IMR-90 (cell line): ENCODE data around the gene MPRIP. TPM values are rescaled to one million over a fixed set of nuclear protein-coding genes. Genes with fewer than 3 reads are reported as not detected.

Experiments
- ATAC-seq: fragments of 200-7000 bp; cut with Tn5 transposase; 2 replicates; pipeline ENCODE4 v1.9.1; 2020; ENCODE audit warnings: low read depth, mild to moderate bottlenecking, moderate library complexity
- BruUV-seq: library from RNA; stranded (reverse); fragments of 400-500 nt; replicated peaks from 2 replicates; lab custom pipeline; 2021; lab: Mats Ljungman, UMichigan
- CTCF ChIA-PET: fragments of 300-600 bp; formaldehyde crosslinking; extraction: SDS; loops from one replicate; lab custom pipeline; 2021; ENCODE audit warnings: antibody characterized with exemption; lab: Yijun Ruan, JAX
- POLR2A ChIA-PET: fragments of 300-600 bp; sonication (Branson Sonifier 250); formaldehyde crosslinking; loops from one replicate; lab custom pipeline; 2022; ENCODE audit warnings: antibody characterized with exemption; ENCODE audit not compliant: unreplicated experiment; lab: Charles Lee
- DNase-seq: peaks from one replicate; pipeline ENCODE4 v3.0.0; 2013
- H2AFZ ChIP-seq: replicated peaks from 2 replicates; pipeline ENCODE3; 2013; ENCODE audit warnings: low read length, mild to moderate bottlenecking; ENCODE audit not compliant: poor library complexity
- H2AK5ac ChIP-seq: 2 replicates; pipeline ENCODE4 v1.6.1; 2013; ENCODE audit warnings: low read depth, low read length, inconsistent platforms
- H2AK9ac ChIP-seq: replicated peaks from 2 replicates; pipeline ENCODE3; 2013; ENCODE audit warnings: mild to moderate bottlenecking, low read depth, low read length, moderate library complexity; ENCODE audit not compliant: poor library complexity
- H2BK120ac ChIP-seq: 2 replicates; pipeline ENCODE4 v1.6.1; 2013; ENCODE audit warnings: low read depth, low read length, inconsistent platforms
- H2BK15ac ChIP-seq: 3 replicates; pipeline ENCODE4 v1.6.1; 2013; ENCODE audit warnings: low read depth, low read length, inconsistent platforms
- H2BK20ac ChIP-seq: 2 replicates; pipeline ENCODE4 v1.6.1; 2013; ENCODE audit warnings: low read depth, mild to moderate bottlenecking, inconsistent platforms, low read length, moderate library complexity
- H2BK5ac ChIP-seq: 2 replicates; pipeline ENCODE4 v1.6.1; 2013; ENCODE audit warnings: mild to moderate bottlenecking, low read depth, low read length, inconsistent platforms; ENCODE audit not compliant: poor library complexity, severe bottlenecking
- H3K14ac ChIP-seq: replicated peaks from 2 replicates; pipeline ENCODE4 v1.6.1; 2013; ENCODE audit warnings: low read depth, low read length, inconsistent platforms
- H3K18ac ChIP-seq: 2 replicates; pipeline ENCODE4 v1.6.1; 2013; ENCODE audit warnings: low read depth, low read length, control low read depth
- H3K23ac ChIP-seq: 2 replicates; pipeline ENCODE4 v1.6.1; 2013; ENCODE audit warnings: low read depth, low read length, inconsistent platforms
- H3K27ac ChIP-seq: 2 replicates; pipeline ENCODE4 v1.5.1; 2013; ENCODE audit warnings: mild to moderate bottlenecking, control low read depth, low read length; ENCODE audit not compliant: insufficient read depth
- H3K27me3 ChIP-seq: 2 replicates; pipeline ENCODE4 v1.6.1; 2013; ENCODE audit warnings: low read length; ENCODE audit not compliant: control insufficient read depth, insufficient read depth
- H3K36me3 ChIP-seq: 2 replicates; pipeline ENCODE4 v1.6.1; 2013; ENCODE audit warnings: low read length, mixed read lengths; ENCODE audit not compliant: control insufficient read depth, insufficient read depth
- H3K4ac ChIP-seq: 2 replicates; pipeline ENCODE4 v1.6.1; 2013; ENCODE audit warnings: low read depth, low read length, inconsistent platforms
- H3K4me1 ChIP-seq: 2 replicates; pipeline ENCODE4 v1.6.1; 2013; ENCODE audit warnings: low read length, mixed read lengths; ENCODE audit not compliant: control insufficient read depth, insufficient read depth
- H3K4me2 ChIP-seq: 2 replicates; pipeline ENCODE4 v1.6.1; 2013; ENCODE audit warnings: low read depth, mild to moderate bottlenecking, control low read depth, low read length, moderate library complexity
- H3K4me3 ChIP-seq: 2 replicates; pipeline ENCODE4 v1.5.1; 2013; ENCODE audit warnings: low read depth, mild to moderate bottlenecking, control low read depth, low read length, moderate library complexity; ENCODE audit not compliant: insufficient read depth
- H3K56ac ChIP-seq: 2 replicates; pipeline ENCODE4 v1.6.1; 2013; ENCODE audit warnings: low read length, inconsistent platforms; ENCODE audit not compliant: insufficient read depth; ENCODE audit errors: extremely low read depth
- H3K79me1 ChIP-seq, 2 experiments: 2 replicates each; pipeline ENCODE4 v1.6.1; 2013; ENCODE audit warnings: low read length in 2 of 2, inconsistent platforms in 1 of 2, low read depth in 1 of 2
- H3K9ac ChIP-seq: 2 replicates; pipeline ENCODE4 v1.6.1; 2013; ENCODE audit warnings: low read depth, low read length, control low read depth
- H3K9me1 ChIP-seq: 2 replicates; pipeline ENCODE4 v1.6.1; 2013; ENCODE audit warnings: low read length, inconsistent platforms; ENCODE audit not compliant: insufficient read depth
- H3K9me3 ChIP-seq: 2 replicates; pipeline ENCODE4 v1.6.1; 2013; ENCODE audit warnings: low read length; ENCODE audit not compliant: control insufficient read depth, insufficient read depth
- H4K20me1 ChIP-seq: 2 replicates; pipeline ENCODE4 v1.6.1; 2013; ENCODE audit warnings: low read length, inconsistent platforms; ENCODE audit not compliant: insufficient read depth
- H4K5ac ChIP-seq: 2 replicates; pipeline ENCODE4 v1.6.1; 2013; ENCODE audit warnings: mild to moderate bottlenecking, low read depth, low read length, control low read depth
- H4K8ac ChIP-seq, 2 experiments: 2 replicates each; pipeline ENCODE4 v1.6.1; 2013; ENCODE audit warnings: low read depth in 2 of 2, low read length in 2 of 2, control low read depth in 1 of 2, inconsistent platforms in 1 of 2
- H4K91ac ChIP-seq: 2 replicates; pipeline ENCODE4 v1.6.1; 2013; ENCODE audit warnings: low read depth, low read length, inconsistent platforms; ENCODE audit not compliant: insufficient read depth
- BHLHE40 ChIP-seq: fragments of 150-350 bp; IDR thresholded peaks from 2 replicates; pipeline ENCODE4 v1.6.1; 2016; ENCODE audit warnings: mild to moderate bottlenecking, low read depth, low read length
- CEBPB ChIP-seq: IDR thresholded peaks from 2 replicates; pipeline ENCODE4 v1.6.1; 2012; ENCODE audit warnings: low read depth, low read length, improper control_type of control experiment
- CHD1 ChIP-seq: IDR thresholded peaks from 2 replicates; pipeline ENCODE4 v1.6.1; 2012; ENCODE audit warnings: low read depth, low read length, improper control_type of control experiment
- CTCF ChIP-seq: conservative IDR thresholded peaks from 2 replicates; pipeline ENCODE4 v1.5.1; 2012; ENCODE audit warnings: mild to moderate bottlenecking, low read depth, low read length, improper control_type of control experiment
- ELK1 ChIP-seq: fragments of 150-350 bp; IDR thresholded peaks from 2 replicates; pipeline ENCODE4 v1.6.1; 2016; ENCODE audit warnings: low read depth, mild to moderate bottlenecking, low read length, moderate library complexity, borderline replicate concordance
- FOS ChIP-seq: fragments of 150-350 bp; IDR thresholded peaks from 2 replicates; pipeline ENCODE4 v1.6.1; 2016; ENCODE audit warnings: low read depth, low read length
- MAFK ChIP-seq: IDR thresholded peaks from 2 replicates; pipeline ENCODE4 v1.6.1; 2012; ENCODE audit warnings: low read depth, low read length, improper control_type of control experiment
- MAZ ChIP-seq: IDR thresholded peaks from 2 replicates; pipeline ENCODE4 v1.6.1; 2012; ENCODE audit warnings: low read depth, mild to moderate bottlenecking, low read length, improper control_type of control experiment, moderate library complexity, borderline replicate concordance
- MXI1 ChIP-seq: IDR thresholded peaks from 2 replicates; pipeline ENCODE4 v1.6.1; 2012; ENCODE audit warnings: low read depth, mild to moderate bottlenecking, low read length, moderate library complexity, borderline replicate concordance
- NFE2L2 ChIP-seq: fragments of 150-350 bp; IDR thresholded peaks from 2 replicates; pipeline ENCODE4 v1.6.1; 2016; ENCODE audit warnings: low read depth, mild to moderate bottlenecking, low read length
- POLR2A ChIP-seq: IDR thresholded peaks from 2 replicates; pipeline ENCODE4 v1.6.1; 2012; ENCODE audit warnings: mild to moderate bottlenecking, low read depth, low read length
- RAD21 ChIP-seq: IDR thresholded peaks from 2 replicates; pipeline ENCODE4 v1.6.1; 2012; ENCODE audit warnings: low read length, improper control_type of control experiment
- RCOR1 ChIP-seq: IDR thresholded peaks from 2 replicates; pipeline ENCODE4 v1.6.1; 2012; ENCODE audit warnings: mild to moderate bottlenecking, low read length, improper control_type of control experiment; ENCODE audit not compliant: insufficient replicate concordance
- RFX5 ChIP-seq: IDR thresholded peaks from 2 replicates; pipeline ENCODE4 v1.8.0; 2012; ENCODE audit warnings: low read depth, mild to moderate bottlenecking, low read length, moderate library complexity
- SMC3 ChIP-seq: fragments of 150-350 bp; IDR thresholded peaks from 2 replicates; pipeline ENCODE4 v1.6.1; 2016; ENCODE audit warnings: low read depth, mild to moderate bottlenecking, antibody characterized with exemption, low read length, moderate library complexity
- USF2 ChIP-seq: fragments of 150-350 bp; IDR thresholded peaks from 2 replicates; pipeline ENCODE4 v1.6.1; 2017; ENCODE audit warnings: mild to moderate bottlenecking, antibody characterized with exemption, low read length, low read depth
- WGBS, 2 experiments: methylation state at CpG; one replicate each; pipeline versions ENCODE4 v1.1.5 to v1.1.7; 2013; ENCODE audit warnings: missing lambda C conversion rate in 2 of 2; ENCODE audit not compliant: insufficient read length in 1 of 2; ENCODE audit errors: extremely low coverage in 2 of 2; 5-methylcytosine and 5-hydroxymethylcytosine counted together
- dilution Hi-C: fragments of 300-500 bp; cut with HindIII; formaldehyde crosslinking; loops from one replicate; pipeline ENCODE4 v1.14.3; 2018; ENCODE audit warnings: low sequenced_read_pairs; ENCODE audit not compliant: unreplicated experiment
- in situ Hi-C: fragments of 300-500 bp; cut with MboI; formaldehyde crosslinking; loops from 3 replicates; pipeline ENCODE4 v1.14.3; 2019; ENCODE audit warnings: low sequenced_read_pairs, inconsistent platforms, mixed read lengths
- intact Hi-C: fragments of 100-400 bp; cut with micrococcal nuclease; formaldehyde crosslinking; loops from 2 replicates; pipeline ENCODE4 v1.10.0; 2022
- polyA plus RNA-seq, 3 experiments: library from polyadenylated mRNA; depleted of rRNA; stranded (reverse); fragments of >200 nt; gene quantifications; 2 replicates each; pipeline ENCODE4 v1.2.3, GENCODE V29; 2012; ENCODE audit warnings: low replicate concordance in 1 of 3
- total RNA-seq: library from RNA; depleted of rRNA; stranded (reverse); fragments of >200 nt; gene quantifications from 2 replicates; pipeline ENCODE4 v1.2.3, GENCODE V29; 2012

Gene MPRIP
- total and polyA plus RNA-seq, 2 of the 4 experiments (the other 2 are of a cell fraction) = 111 to 149 TPM

DNA sequence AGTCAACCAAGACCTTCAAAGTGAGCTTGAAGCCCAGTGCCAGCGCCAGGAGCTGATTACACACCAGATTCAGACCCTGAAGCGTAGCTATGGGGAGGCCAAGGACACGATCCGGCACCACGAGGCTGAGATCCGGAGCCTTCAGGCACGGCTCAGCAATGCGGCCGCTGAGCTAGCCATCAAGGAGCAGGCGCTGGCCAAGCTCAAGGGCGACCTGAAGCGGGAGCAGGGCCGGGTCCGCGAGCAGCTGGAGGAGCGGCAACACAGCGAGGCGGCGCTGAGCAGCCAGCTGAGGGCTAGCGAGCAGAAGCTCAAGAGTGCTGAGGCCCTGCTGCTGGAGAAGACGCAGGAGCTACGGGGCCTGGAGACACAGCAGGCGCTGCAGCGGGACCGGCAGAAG, 121.9 kb downstream of the MPRIP start:
- Histone ChIP-seq H4K5ac (no peak overlapping the region), H3K27me3 (no peaks in the 10 kb centered on the region), H3K27ac (no peak overlapping the region), H2BK15ac (no peak overlapping the region), H3K36me3 (peaks cover 84% of the 10 kb centered on the region), H3K56ac (no peak overlapping the region), H2AFZ (no peak overlapping the region), H4K8ac (no peak overlapping the region), H2BK20ac (no peak overlapping the region), H3K9me3 (no peaks in the 10 kb centered on the region), H3K4ac (no peak overlapping the region), H3K14ac (no peak overlapping the region), H4K20me1 (peaks cover 12% of the 10 kb centered on the region), H3K79me1 (peaks cover 21 to 52% of the 10 kb centered on the region in 2 experiments), H3K23ac (no peak overlapping the region), H3K4me1 (no peaks in the 10 kb centered on the region), H3K4me3 (no peak overlapping the region), H2AK9ac (no peak overlapping the region), H2BK120ac (no peak overlapping the region), H3K9me1 (no peaks in the 10 kb centered on the region; the same call in 1 of the 2 replicates), H3K18ac (no peak overlapping the region), H2AK5ac (no peak overlapping the region), H2BK5ac (no peak overlapping the region), H4K91ac (no peak overlapping the region), H3K4me2 (no peak overlapping the region), H3K9ac (no peak overlapping the region)
- no TSS peak for BruUV-seq
- no peak for ATAC-seq
- CTCF ChIA-PET = no interaction called here
- intact Hi-C loops (no loop called here), in situ Hi-C loops (no loop called here), dilution Hi-C loops (no loop called here)
- no peak for DNase-seq
- WGBS, 2 experiments = 95% methylated on average over 24 of the region's 25 CpGs; no CpG with 5 or more reads in 1 of the 2 experiments
- TF ChIP-seq MAZ (no peak), RAD21 (no peak), CTCF (no peak), SMC3 (no peak), NFE2L2 (no peak), USF2 (no peak), ELK1 (no peak), MAFK (no peak), MXI1 (no peak), RFX5 (no peak), CEBPB (no peak), CHD1 (no peak), FOS (no peak), POLR2A (no peak), BHLHE40 (no peak), RCOR1 (no peak)
- POLR2A ChIA-PET = no interaction called here
